Measurements from ENCODE around the gene PAQR4. TPM values are rescaled to one million over a fixed set of nuclear protein-coding genes. Genes with fewer than 3 reads are reported as not detected.
"Not testable (repeated sequence)": the region's sequence is repeated elsewhere in the genome, so short reads cannot be mapped to it uniquely, and the experiment has no call there.

Gene PAQR4
- 33.1 TPM for total RNA-seq

DNA sequence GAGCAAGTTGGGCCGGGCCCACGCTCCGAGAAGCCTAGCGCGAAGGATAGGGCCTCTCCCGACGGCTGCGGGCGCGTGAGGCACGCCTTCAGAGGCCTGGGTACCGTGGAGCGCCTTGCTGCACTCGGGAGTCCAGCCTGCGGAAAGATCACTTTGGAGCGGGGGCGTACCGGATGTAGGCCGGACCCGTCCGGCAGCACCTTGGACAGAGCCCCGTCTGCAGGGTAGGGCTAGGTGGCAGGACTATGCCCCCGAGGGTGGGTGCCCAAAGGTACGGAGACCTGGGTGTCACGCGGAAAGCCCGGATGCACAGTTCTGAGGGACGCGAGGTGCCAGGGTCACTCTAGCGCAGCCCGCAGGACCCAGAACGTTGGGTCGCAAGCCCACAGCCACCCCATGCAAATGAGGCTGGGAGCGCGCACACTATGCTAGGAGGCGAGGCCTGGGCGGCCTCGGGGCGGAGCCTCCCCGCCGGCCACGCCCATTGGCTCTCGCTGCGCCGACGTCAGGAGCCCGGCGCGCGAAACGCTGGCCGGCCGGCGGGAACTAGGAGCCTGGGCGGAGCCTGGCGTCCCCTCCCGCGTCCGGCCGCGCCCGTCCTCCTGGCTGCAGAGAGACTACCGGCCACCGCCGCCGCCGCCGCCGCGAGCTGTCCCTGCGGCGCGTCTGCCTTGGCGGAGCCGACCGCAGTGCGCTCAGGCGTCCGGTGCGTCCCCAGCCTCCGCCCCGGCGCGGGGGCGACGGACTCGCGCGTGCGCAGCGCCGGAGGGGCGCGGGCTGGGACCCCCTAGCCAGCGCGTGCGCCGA, at the start of gene PAQR4:
Gene PAQR4 (plus strand): TSS at position 611 of the 807 bp plus-strand sequence. CDS start 327 bp downstream, outside the sequence.
- peak; percentile 87 for DNase-seq (ENCODE audit: low spot score)

- DNase-seq (ENCODE audit: low spot score): peak; percentile 68
Measured at GRCh38 chr16:2919511-2920255, 49.5 kb upstream of the PAQR4 start.

- DNase-seq (ENCODE audit: low spot score): no peak
Measured at GRCh38 chr16:2923481-2923880, 45.7 kb upstream of the PAQR4 start.

DNA sequence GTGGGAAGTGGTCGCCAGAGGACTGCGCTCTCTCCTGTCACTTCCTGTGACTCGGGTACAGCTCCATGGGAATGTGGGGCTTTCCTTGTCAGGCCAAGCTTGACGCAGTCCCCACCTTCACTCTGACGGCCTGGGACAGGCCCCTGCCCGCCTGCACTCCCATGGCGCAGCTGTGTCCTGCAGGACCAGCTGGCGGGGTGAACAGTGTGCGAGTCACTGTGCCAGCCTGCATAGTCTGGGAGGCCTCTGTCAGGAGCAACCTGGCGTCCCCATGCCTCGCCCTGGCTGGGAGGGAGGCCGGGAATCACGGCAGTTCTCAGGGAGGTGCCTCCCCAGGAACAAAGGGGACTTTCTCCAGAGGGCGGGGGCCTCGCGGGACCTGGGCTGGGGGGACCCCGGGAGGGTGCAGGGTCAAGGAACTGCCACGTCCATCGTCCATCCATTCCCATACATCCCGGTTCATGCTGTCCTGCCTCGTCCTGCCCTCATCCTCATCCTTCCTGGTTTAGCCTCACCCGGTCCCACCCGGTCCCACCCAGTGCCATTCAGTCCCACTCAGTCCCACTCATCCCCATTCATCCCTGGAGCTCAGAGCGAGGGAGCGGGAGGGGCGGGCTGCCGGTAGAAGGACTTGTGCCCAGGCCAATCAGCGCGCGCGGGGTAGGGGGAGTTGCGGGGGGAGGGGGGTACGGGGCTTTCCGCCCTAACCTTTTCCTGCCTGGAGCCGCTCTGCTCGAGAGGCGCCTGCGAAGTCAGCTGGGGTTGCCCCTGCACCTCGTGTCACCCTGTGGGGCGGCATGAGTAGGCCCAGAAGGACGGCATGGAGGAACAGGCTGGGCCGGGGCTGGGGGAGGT, 44.0 kb upstream of the PAQR4 start:
- DNase-seq (ENCODE audit: low spot score): no peak

GRCh38 chr16:2925951-2926649, 43.0 kb upstream of the PAQR4 start:
- no peak for DNase-seq (ENCODE audit: low spot score)

DNA sequence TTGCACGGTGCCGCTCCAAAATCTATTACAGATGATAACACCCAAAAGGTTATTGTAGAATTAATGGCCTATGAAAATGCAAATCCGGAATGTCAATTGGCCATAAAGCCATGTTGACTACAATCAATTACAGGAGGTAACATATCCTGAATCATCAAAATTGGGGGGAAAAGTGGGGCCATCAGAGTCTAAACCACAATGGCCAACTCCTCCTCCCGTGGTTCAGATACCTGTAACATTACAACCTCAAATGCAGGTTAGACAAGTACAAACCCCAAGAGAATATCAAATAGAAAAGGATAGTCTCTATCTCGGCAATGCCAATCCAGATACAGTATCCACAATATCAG, 42.5 kb upstream of the PAQR4 start:
- no peak for DNase-seq (ENCODE audit: low spot score)

- DNase-seq (ENCODE audit: low spot score): peak; percentile 90
Measured at GRCh38 chr16:2927010-2927646, 42.0 kb upstream of the PAQR4 start.

DNA sequence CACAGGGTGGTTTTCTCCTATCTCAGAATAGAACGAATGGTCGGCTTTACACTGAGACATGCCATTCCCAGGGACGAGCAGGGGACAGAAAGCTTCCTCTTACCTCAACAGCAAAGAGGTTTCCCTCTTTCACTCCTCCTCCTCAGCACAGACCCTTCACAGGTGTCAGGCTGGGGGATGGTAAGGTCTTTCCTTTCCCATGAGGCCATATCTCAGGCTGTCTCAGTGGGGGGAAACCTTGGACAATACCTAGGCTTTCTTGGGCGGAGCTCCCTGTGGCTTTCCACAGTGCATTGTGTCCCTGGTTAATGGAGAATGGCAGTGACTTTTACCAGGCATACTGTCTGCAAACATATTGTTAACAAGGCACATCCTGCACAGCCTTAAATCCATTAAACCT, 41.0 kb upstream of the PAQR4 start:
- not testable (repeated sequence) for DNase-seq (ENCODE audit: low spot score)

- DNase-seq (ENCODE audit: low spot score): no peak
Measured at GRCh38 chr16:2928796-2929195, 40.4 kb upstream of the PAQR4 start.

DNA sequence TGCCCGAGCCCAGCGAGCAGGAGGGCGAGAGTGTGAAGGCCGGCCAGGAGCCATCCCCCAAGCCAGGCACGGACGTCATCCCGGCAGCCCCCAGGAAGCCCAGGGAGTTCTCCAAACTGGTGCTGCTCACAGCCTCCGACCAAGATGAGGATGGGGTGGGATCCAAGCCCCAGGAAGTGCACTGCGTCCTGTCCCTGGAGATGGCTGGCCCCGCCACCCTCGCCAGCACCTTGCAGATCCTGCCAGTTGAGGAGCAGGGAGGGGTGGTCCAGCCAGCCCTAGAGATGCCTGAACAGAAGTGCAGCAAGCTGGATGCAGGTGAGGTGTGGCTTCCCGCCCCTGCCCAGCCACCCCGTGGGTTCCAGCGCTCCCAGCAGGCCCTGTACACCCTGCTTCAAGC, 39.5 kb upstream of the PAQR4 start:
- DNase-seq (ENCODE audit: low spot score): no peak

GRCh38 chr16:2930236-2930635, 38.9 kb upstream of the PAQR4 start:
- no peak for DNase-seq (ENCODE audit: low spot score)

- not testable (repeated sequence) for DNase-seq (ENCODE audit: low spot score)
Measured at GRCh38 chr16:2931231-2931914, 37.8 kb upstream of the PAQR4 start.

- DNase-seq (ENCODE audit: low spot score): no peak
Measured at GRCh38 chr16:2933136-2933535, 36.0 kb upstream of the PAQR4 start.

GRCh38 chr16:2933701-2934100, 35.4 kb upstream of the PAQR4 start:
- no peak for DNase-seq (ENCODE audit: low spot score)

DNA sequence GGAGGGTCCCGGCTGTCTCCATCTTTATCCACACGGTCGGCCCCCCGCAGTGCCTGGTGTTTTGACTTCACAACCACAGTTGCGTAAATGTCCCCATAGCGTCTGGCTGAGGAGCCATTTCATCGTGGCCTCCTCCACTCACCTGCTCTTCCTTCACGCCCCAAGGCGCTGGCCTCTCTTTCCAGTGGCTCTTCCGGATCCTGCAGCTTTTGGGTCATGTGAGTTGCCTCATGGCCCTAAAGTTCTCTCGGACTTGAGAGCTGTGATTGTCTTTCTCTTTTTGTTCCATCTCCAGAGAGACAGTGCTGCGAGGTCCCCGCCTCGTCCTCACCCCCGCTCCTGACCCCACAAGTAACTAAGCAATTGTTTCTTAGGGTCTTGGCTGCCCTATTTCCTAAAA, 34.7 kb upstream of the PAQR4 start:
- no peak for DNase-seq (ENCODE audit: low spot score)

DNA sequence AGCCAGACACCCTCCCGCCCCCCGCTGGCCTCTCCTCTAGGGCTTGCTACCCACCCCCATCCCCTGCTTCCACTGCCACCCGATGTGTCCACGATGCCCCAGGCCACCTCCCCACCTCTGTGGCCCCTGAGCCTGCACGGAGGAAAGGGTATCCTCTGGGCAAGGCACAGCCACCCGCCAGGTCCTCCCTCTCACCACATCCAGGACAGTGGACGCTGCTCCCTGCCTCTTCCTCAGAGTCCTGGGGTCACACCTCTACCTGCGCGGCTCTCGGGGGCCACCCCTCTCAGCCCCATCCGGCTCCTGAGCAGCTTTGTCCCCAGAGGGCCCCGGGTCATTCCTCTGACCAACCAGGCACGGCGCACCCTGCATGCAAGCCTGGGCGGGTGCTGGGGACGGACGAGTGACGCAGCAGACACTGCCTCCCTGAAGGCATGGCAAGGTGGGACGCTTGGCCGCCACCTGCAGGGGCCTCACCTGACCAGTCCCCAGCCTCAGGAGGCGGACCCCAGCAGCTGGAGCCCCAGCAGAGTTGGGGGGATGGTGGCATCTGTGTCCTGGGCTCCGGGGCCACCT, 32.6 kb upstream of the PAQR4 start:
- no peak for DNase-seq (ENCODE audit: low spot score)

GRCh38 chr16:2937170-2937569, 32.0 kb upstream of the PAQR4 start:
- DNase-seq (ENCODE audit: low spot score): no peak

- DNase-seq (ENCODE audit: low spot score): no peak
Measured at GRCh38 chr16:2938206-2938605, 30.9 kb upstream of the PAQR4 start.

GRCh38 chr16:2939968-2940367, 29.2 kb upstream of the PAQR4 start:
- DNase-seq (ENCODE audit: low spot score): no peak

GRCh38 chr16:2942045-2942444, 27.1 kb upstream of the PAQR4 start:
- DNase-seq (ENCODE audit: low spot score): no peak
